Measurements from ENCODE around the gene DCAF11.

Gene DCAF11

DNA sequence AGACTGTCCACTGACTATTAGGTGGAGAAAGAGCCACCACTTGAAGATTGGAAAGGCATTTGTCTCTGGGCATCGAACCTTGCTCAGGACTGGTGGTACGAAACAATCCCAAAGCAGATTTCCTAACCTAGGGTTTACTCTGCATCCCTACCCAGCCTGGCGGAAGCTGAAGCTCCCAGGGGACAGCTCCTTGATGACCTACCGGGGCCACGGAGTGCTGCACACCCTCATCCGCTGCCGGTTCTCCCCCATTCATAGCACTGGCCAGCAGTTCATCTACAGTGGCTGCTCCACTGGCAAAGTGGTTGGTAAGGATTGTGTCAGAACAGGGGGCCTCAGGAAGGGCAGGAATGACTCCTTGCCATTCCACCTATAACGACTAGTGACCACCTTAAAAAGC, 6.6 kb downstream of the DCAF11 start:
- DNase-seq (ENCODE audit: low read depth) = no peak

DNA sequence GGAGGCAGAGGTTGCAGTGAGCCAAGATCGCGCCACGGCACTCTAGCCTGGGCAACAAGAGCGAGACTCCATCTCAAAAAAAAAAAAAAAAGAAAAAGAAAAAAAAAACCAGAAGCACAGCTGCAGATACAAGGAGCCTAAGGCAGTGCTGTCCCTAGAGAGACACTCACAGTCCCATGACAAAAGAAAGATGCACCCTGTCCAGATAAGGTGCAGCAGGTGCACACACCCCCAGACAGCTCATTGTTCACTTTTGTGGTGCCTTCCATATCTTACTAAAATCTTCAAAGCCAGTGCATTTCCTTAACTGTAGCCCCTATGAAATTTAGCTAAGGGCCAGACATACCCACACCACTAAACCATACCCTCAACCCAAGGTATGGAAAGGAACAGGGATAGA, 7.8 kb downstream of the DCAF11 start:
- DNase-seq (ENCODE audit: low read depth) = no peak

DNA sequence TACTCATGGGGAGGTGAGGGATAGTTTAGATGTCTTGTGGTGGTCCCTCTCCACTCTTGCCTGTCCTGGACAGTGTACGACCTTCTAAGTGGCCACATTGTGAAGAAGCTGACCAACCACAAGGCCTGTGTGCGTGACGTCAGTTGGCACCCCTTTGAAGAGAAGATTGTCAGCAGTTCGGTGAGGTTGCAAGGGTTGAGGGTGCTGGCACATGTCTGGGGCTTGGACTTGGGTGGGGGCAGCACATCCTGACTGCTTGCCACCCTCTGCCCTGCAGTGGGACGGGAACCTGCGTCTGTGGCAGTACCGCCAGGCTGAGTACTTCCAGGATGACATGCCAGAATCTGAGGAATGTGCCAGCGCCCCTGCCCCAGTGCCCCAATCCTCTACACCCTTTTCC, 8.3 kb downstream of the DCAF11 start:
- no peak for DNase-seq (ENCODE audit: low read depth)

DNA sequence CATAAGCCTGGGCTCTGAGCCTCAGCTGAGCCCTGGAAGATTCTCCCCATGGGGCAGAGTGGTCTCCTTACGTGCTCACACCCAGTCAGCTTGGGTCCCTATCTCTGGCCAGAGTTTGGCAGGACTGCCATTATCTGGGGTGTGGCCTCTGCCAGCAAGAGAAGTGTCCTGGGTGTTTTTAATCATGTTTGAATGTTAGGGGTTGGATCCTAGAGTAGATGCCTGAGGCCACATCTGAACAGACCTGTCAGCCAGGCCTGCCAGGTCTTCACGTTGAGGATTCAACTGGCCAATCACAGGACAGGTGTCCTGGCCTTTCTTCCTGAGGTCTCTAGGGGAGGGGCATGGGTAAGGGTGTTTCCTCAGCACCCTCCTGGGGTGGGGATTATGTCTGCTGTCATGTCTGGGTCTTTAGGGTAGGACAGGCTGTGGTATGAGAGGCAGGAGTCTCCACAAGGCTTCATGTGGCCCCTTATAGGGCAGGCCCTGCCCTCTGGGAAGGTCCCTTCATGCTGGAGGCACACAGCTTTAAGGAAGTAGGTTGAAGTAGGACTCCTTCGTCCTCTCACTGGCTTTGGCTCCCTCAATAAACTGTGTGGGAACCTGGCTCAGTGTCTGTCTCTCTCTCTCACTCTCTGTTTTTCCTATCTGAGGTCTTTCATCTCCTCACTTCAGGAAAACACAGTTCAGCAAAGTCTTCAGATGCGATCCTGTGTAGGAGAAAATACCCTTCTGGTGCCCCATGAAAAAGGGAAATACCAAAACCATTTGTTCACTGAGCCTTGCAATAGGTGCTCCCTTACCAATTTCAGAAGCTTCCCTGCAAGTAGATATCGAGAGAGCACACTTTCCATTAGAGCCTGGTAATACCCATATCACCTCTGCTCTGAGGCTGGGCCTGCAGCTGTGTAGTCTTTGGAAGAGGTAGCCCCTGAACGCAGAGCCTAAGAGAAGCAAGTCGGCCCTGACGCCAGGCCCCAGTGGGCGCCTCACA, 9.1 kb downstream of the DCAF11 start:
- no peak for DNase-seq (ENCODE audit: low read depth)

DNA sequence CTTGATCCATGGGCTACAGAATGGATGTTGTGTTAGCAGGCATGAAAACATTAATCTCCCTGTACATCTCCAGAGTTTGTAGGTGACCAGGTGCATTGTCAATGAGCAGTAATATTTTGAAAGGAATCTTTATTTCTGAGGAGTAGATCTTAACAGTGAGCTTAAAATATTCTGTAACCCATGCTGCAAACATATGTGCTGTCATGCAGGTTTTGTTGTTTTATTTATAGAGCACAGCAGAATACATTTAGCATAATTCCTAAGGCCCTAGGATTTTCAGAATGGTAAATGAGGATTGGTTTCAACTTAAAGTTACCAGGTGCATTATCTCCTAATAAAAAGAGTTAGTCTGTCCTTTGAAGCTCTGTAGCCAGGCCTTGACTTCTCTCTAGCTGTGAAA, 12.4 kb downstream of the DCAF11 start:
- no peak for DNase-seq (ENCODE audit: low read depth)

DNA sequence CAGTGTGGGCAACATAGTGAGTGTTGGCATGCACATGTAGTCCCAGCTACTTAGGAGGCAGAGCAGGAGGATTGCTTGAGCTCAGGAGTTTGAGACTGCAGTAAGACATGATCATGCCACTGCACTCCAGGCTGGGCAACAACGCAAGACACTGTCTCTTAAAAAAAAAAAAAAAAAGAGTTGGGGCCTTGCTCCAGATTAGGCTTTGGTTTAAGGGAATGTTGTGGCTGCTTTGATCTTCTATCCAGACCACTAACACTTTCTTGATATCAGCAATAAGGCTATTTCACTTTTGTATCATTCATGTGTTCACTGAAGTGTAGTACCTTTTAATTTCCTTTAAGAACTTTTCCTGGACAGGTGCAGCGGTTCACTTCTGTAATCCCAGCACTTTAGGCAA, 13.1 kb downstream of the DCAF11 start:
- no peak for DNase-seq (ENCODE audit: low read depth)

DNA sequence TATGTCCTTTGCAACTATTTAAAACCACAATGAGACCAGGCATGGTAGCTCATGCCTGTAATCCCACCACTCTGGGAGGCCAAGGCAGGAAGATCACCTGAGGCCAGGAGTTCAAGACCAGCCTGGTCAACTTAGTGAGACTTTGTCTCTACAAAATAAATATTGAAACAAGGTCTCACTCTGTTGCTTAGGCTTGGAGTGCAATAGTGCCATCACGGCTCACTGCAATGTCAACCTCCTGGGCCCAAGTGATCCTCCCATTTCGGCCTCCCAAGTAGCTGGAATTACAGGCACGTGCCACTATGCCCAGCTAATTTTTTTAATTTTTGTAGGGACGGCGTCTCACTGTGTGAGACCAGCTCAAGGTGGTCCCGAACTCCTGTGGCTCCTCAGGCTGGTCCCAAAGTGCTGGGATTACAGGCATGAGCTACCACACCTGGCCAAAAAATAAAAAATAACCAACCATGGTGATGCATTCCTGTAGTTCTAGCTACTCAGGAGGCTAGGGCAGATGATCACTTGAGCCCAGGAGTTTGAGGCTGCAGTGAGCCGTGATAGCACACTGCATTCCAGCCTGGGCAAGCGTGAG, 14.9 kb downstream of the DCAF11 start:
- DNase-seq (ENCODE audit: low read depth) = no peak

DNA sequence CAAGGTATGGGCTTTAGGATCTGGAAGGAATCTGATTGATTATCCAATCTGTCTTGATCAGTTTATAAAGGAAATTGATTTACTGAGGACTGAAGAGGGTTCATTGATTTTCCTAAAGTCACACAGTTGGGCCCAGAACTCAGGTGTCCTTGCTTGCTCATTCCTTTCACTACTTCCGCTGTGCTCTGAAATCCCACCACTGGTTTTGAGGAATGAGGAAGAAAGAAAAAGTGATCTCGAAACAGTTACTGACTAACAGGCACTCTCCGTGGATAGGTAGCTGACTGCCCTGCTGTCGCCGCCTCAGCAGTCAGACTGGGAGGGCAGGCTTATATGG, 15.8 kb downstream of the DCAF11 start, which contains the start of gene FITM1:
TSS of gene FITM1 (plus strand) at position 280 of the 337 bp plus-strand sequence. CDS start 905 bp downstream, outside the sequence.
- DNase-seq (ENCODE audit: low read depth) = no peak

DNA sequence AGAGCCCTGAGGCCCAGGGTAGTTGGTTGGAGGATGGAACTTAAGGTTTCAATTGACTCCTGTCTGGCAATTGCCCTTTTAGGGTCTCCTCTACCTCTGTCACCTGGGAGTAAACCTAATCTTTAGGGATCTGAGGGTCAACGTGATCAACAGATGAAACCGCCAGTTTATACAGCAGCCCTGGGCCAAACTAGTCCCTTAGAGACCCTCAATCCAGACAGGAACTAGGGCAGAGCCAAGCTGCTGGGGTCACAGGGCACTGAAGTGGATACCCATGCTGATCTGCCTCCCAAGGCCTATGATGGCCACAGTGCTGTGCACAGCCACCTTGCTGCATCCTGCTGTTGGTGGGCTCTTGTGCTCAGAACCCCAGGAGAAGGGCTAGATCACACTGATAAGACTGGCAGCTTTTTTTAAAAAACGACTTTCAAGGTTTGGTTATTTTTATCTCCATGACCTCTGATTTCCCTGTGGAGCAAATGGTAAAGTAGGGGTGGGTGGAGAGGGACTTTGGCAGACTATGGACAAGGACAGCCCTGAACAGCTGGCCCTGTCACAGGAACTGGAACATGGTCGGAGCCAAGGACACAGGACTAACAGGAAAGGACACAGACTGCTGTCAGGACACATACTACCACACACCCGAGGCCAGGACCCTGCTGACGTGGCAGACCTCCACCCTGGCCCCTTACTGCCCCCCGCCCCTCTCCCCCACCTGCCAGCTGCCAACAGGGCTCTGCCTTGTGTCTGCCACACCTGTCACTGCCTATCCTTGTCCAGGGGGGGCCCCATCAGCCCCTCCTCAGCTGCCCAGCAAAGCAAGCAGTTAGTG, 16.4 kb downstream of the DCAF11 start:
- no peak for DNase-seq (ENCODE audit: low read depth)

DNA sequence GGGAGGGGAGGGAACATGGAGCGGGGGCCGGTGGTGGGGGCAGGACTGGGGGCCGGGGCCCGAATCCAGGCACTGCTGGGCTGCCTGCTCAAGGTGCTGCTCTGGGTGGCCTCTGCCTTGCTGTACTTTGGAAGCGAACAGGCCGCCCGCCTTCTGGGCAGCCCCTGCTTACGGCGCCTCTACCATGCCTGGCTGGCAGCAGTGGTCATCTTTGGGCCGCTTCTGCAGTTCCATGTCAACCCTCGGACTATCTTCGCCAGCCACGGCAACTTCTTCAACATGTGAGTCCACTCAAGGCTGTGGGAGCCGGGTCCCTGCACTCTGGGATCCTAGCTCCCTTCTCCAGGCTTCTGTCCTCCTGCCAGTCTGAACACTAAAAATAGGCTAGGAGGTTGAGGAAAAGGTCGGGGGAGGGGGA, 17.0 kb downstream of the DCAF11 start:
- no peak for DNase-seq (ENCODE audit: low read depth)

DNA sequence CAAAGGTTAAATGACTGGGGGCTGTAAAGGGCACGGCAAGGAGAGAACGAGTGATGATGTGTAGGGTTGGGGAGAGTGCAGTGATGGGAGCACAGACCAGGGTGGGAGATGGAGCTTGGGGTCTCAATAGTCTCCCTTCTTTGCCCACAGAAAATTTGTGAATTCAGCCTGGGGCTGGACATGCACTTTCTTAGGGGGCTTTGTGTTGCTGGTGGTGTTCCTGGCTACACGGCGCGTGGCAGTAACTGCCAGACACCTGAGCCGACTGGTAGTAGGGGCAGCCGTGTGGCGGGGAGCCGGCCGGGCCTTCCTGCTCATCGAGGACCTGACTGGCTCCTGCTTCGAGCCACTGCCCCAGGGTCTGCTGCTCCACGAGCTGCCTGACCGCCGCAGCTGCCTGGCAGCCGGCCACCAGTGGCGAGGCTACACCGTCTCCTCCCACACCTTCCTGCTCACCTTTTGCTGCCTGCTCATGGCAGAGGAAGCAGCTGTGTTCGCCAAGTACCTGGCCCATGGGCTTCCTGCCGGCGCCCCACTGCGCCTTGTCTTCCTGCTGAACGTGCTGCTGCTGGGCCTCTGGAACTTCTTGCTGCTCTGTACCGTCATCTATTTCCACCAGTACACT, 17.6 kb downstream of the DCAF11 start:
- DNase-seq (ENCODE audit: low read depth) = no peak

DNA sequence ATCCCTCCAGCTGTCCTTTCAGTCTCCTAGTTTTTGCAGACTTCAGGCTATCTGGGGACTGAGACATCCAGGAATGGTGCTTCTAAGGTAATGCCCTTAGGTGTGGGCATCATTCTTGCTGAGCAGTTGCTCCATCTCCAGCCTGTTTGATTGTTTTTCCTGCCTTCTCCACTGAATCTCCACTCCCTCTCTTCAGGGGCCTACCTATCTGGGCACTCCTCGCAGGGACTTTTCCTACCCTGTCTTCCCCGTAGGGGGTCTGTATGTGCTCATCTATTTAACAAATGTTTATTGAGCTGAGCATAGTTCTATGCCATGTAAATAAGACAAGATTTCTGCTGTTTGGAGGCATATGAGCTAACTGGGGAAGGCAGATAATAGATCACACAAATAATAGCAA, 18.4 kb downstream of the DCAF11 start:
- no peak for DNase-seq (ENCODE audit: low read depth)

DNA sequence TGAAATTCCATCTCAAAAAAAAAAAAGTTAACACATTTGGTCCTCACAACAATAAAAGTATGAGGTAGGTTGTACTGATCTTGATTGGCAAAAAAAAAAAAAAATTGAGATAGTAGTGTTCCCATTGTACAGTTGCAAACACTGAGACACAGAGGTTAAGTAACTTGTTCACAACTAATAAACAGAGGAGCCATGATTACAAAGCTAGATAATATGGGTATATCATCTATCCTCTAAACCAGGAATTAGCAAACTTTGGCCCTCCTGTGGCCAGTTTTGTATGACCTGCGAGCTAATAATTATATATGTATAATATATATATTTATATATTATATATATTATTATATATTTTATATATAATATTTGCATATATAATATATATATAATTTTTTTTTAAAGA, 19.2 kb downstream of the DCAF11 start:
- DNase-seq (ENCODE audit: low read depth) = no peak

DNA sequence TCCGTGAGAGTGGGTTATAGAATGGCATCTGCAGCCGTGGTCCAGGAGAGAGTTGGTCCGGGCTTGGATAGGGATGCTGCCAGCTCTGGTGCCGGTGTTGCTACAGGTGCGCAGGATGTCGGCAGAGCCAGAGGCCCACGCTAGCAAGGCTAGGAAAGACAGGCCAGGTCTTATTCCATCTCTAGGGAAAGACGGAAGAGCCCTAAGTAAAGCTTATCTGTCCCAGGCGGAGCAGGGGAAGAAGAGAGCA, 20.9 kb downstream of the DCAF11 start:
- no peak for DNase-seq (ENCODE audit: low read depth)

DNA sequence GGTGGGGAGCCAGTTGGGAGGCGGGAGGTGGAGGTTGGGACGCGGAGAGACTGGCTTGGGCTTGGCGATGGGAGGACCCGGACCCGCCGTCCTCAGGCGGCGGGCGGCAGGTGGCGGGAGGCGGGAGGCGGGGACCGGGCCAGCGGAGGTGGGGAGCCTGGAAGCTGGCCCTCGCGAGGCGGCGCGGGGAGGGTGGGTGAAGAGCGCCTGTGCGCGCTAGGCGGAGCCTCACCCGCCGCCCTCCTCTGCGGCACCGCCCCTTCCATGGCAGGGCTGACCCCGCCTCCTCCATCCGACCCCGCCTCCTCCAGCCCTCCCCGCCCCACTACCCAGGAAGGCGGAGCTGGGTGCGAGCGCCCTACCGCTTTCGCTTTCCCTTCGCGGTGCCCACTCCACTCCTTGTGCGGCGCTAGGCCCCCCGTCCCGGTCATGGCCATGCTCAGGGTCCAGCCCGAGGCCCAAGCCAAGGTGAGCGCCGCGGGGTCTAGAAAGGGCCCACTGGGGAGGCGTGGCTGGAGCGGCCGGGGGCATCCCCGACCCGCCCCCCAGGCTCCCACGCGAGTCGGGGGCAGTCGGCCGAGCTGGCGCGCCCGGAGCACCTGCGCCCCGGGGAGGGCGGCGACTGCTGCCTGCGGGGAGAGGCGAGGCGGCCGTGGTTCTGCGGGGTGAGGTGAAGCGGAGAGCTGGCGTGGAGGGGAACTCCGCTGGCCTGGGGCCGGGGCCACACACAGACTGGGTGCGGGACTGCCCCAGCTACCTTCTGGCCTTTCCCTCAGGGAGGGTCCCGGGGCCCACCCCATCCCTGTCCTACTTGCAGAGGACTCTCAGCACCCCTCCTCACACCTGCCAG, 21.5 kb downstream of the DCAF11 start, which contains the start of gene PSME1:
TSS of gene PSME1 (plus strand) at position 361 of the 850 bp plus-strand sequence. CDS start at position 430, 69 bp downstream.
- DNase-seq (ENCODE audit: low read depth) = peak; percentile 71

DNA sequence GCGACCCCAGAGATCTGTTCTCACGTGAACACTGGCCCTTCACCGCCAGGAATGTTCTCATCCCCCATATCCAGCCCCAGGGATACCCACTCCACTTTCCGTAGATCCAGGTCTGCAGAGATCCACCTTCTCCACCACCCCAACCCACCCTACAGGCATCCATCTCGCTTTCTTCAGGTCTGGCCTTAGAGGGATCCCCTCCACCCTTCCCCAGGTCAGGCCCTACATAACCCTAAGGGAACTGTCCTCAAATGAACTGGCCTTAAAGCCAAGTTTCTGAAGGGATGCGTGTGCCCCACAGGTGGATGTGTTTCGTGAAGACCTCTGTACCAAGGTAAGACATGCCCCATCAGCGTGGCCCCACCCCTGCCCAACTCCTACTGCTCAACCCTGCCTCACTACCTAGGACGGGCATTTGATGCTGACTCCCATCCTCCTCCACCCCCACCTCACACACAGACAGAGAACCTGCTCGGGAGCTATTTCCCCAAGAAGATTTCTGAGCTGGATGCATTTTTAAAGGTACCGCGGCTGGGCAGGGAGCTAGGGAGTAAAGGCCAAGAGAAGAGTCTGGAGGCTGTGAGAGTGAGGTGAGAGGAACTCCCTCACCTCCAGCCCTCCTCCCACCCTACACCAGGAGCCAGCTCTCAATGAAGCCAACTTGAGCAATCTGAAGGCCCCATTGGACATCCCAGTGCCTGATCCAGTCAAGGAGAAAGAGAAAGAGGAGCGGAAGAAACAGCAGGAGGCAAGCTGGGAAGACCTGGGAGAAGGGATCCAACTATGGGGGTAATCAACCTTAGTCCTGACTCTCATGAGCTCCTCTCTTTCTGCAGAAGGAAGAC, 22.3 kb downstream of the DCAF11 start:
- DNase-seq (ENCODE audit: low read depth) = no peak

DNA sequence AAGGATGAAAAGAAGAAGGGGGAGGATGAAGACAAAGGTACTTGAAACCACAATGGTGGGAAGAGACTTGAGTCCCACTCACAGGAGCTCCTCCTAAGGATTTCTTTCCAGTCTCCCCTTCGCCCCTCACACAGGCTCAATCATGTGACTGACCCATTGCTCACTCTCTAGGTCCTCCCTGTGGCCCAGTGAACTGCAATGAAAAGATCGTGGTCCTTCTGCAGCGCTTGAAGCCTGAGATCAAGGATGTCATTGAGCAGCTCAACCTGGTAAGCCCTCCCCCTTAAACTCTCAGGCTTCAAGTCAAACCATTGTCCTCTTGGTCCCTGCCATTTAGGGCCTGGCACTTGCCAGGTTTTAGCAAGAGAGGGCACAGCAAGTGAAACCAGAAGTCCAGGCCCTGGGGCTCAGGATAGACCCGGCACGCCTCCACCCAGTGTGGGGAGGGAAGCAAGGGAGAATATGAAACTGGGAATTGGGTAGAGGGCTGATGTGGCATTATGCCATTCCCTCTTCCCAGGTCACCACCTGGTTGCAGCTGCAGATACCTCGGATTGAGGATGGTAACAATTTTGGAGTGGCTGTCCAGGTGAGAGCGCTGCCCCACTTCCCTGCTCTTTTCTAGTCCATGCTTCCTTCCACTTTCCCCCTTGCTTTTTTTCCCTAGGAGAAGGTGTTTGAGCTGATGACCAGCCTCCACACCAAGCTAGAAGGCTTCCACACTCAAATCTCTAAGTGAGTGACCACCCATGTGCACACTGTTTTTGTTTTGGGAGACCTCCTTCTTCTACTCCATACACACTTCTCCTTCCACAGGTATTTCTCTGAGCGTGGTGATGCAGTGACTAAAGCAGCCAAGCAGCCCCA, 23.2 kb downstream of the DCAF11 start:
- no peak for DNase-seq (ENCODE audit: low read depth)

DNA sequence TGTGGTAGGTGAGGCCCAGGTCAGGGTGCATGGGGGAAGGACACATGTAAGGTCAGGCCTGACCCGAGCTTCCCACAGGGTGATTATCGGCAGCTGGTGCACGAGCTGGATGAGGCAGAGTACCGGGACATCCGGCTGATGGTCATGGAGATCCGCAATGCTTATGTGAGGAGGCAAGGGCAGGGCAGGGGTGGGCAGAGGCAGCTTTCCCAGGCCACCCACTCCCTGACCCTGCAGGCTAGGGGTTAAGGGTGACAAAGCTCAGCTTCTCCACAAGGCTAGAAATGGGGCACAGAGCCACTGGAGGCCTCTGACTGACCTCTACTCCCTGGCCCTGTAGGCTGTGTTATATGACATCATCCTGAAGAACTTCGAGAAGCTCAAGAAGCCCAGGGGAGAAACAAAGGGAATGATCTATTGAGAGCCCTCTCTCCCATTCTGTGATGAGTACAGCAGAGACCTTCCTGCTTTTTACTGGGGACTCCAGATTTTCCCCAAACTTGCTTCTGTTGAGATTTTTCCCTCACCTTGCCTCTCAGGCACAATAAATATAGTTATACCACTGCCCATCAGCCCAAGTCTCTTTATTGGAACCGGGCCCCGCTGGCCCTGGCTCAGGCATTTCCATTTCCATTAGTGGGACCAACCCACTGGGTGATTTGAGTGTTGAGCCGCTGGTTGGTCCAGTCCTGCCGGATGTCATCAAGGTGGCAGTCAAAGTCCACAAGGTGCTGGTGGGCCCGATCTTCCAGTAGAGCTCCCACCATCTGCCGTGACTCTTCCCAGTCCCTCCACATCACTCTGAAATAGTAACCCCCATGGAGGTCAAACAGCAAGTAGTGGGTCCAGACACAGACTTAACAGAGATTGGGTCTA, 24.1 kb downstream of the DCAF11 start:
- DNase-seq (ENCODE audit: low read depth) = no peak

Measured in CMK (cell line).